GM23338 (cell line): ENCODE measurements around the gene UNC5B. TPM values are rescaled to one million over a fixed set of nuclear protein-coding genes. Genes with fewer than 3 reads are reported as not detected.

Experiments used
- ATAC-seq: fragments of 200-7000 bp; cut with Tn5 transposase; 3 replicates; pipeline ENCODE4 v1.9.1; 2020
- DNase-seq: peaks from one replicate; pipeline ENCODE4 v3.0.0-alpha.2; 2015; ENCODE audit warnings: low spot score
- H2AFZ ChIP-seq: fragments of 200-600 bp; sonication (generic); 2 replicates; pipeline ENCODE4 v1.8.0; 2016; ENCODE audit warnings: antibody characterized with exemption, mild to moderate bottlenecking, moderate library complexity
- H3F3A ChIP-seq: fragments of 200-600 bp; sonication (generic); replicated peaks from 2 replicates; pipeline ENCODE4 v1.8.0; 2017; ENCODE audit warnings: antibody characterized with exemption, mixed run types, low read depth
- H3K27ac ChIP-seq: fragments of 200-600 bp; sonication (generic); 2 replicates; pipeline ENCODE4 v1.6.1; 2016; ENCODE audit warnings: low read depth
- H3K27me3 ChIP-seq: fragments of 200-600 bp; sonication (generic); 2 replicates; pipeline ENCODE4 v1.8.0; 2016; ENCODE audit warnings: mild to moderate bottlenecking, mixed run types, moderate library complexity; ENCODE audit not compliant: insufficient read depth
- H3K36me3 ChIP-seq: fragments of 200-600 bp; sonication (generic); 2 replicates; pipeline ENCODE4 v1.8.0; 2016; ENCODE audit warnings: mild to moderate bottlenecking; ENCODE audit not compliant: insufficient read depth
- H3K4me1 ChIP-seq: fragments of 200-600 bp; sonication (generic); 2 replicates; pipeline ENCODE4 v1.8.0; 2016; ENCODE audit warnings: mild to moderate bottlenecking, moderate library complexity; ENCODE audit not compliant: insufficient read depth
- H3K4me2 ChIP-seq: fragments of 200-600 bp; sonication (generic); 2 replicates; pipeline ENCODE4 v1.7.1; 2017; ENCODE audit warnings: mixed run types
- H3K4me3 ChIP-seq: fragments of 200-600 bp; sonication (generic); 2 replicates; pipeline ENCODE4 v1.6.1; 2016; ENCODE audit warnings: mixed run types
- H3K79me2 ChIP-seq: fragments of 200-600 bp; sonication (generic); replicated peaks from 2 replicates; pipeline ENCODE4 v1.8.0; 2017; ENCODE audit warnings: mild to moderate bottlenecking; ENCODE audit not compliant: insufficient read depth
- H3K9me2 ChIP-seq: fragments of 200-600 bp; sonication (generic); 2 replicates; pipeline ENCODE4 v1.8.0; 2017; ENCODE audit not compliant: insufficient read depth
- H4K20me1 ChIP-seq: fragments of 200-600 bp; sonication (generic); replicated peaks from 2 replicates; pipeline ENCODE4 v1.8.0; 2017; ENCODE audit warnings: mild to moderate bottlenecking; ENCODE audit not compliant: insufficient read depth
- H3K27ac Mint-ChIP-seq: 2 replicates; pipeline ENCODE4 v1.8.0; 2020; ENCODE audit warnings: inconsistent platforms, mild to moderate bottlenecking, moderate library complexity, mixed read lengths
- H3K27me3 Mint-ChIP-seq: 3 replicates; pipeline ENCODE4 v1.8.0; 2022; ENCODE audit warnings: low read depth, mild to moderate bottlenecking, moderate library complexity, mixed read lengths, inconsistent platforms; ENCODE audit not compliant: insufficient read depth, poor library complexity
- H3K36me3 Mint-ChIP-seq: 3 replicates; pipeline ENCODE4 v1.8.0; 2021; ENCODE audit warnings: low read depth, mild to moderate bottlenecking, inconsistent platforms, moderate library complexity, mixed read lengths
- H3K4me1 Mint-ChIP-seq: 3 replicates; pipeline ENCODE4 v1.8.0; 2020; ENCODE audit warnings: mild to moderate bottlenecking, inconsistent platforms, mixed read lengths
- H3K4me3 Mint-ChIP-seq: 3 replicates; pipeline ENCODE4 v1.8.0; 2021; ENCODE audit warnings: moderate library complexity, mild to moderate bottlenecking, inconsistent platforms, mixed read lengths
- H3K9me3 Mint-ChIP-seq: 3 replicates; pipeline ENCODE4 v1.8.0; 2020; ENCODE audit warnings: moderate library complexity, mild to moderate bottlenecking, inconsistent platforms, mixed read lengths
- CREB1 ChIP-seq: fragments of 250-450 bp; sonication (Bioruptor Pico); IDR thresholded peaks from 2 replicates; pipeline ENCODE4 v1.5.0; 2020; ENCODE audit warnings: low read depth, mild to moderate bottlenecking, moderate library complexity
- CTCF ChIP-seq, 2 experiments: fragments of 200-600 bp in 1 of 2; sonication (generic) in 1 of 2; conservative IDR thresholded peaks; 2 replicates each; pipeline versions ENCODE4 v1.5.1 to v1.6.1; 2016 to 2017; ENCODE audit warnings: antibody characterized with exemption in 2 of 2, low read depth in 2 of 2, mild to moderate bottlenecking in 2 of 2, moderate library complexity in 1 of 2
- ETS1 ChIP-seq: IDR thresholded peaks from 2 replicates; pipeline ENCODE4 v1.6.1; 2016; ENCODE audit warnings: antibody characterized with exemption
- EZH2 ChIP-seq: fragments of 200-600 bp; sonication (generic); IDR thresholded peaks from one replicate; pipeline ENCODE4 v1.8.0; 2017; ENCODE audit warnings: antibody characterized with exemption, mild to moderate bottlenecking, low read depth; ENCODE audit not compliant: unreplicated experiment
- EZH2phosphoT487 ChIP-seq: fragments of 200-600 bp; sonication (generic); IDR thresholded peaks from one replicate; pipeline ENCODE4 v1.8.1; 2018; ENCODE audit warnings: antibody characterized with exemption; ENCODE audit not compliant: unreplicated experiment
- JUNB ChIP-seq: IDR thresholded peaks from one replicate; pipeline ENCODE4 v1.6.1; 2016; ENCODE audit warnings: antibody characterized with exemption; ENCODE audit not compliant: unreplicated experiment
- NANOG ChIP-seq: IDR thresholded peaks from 2 replicates; pipeline ENCODE4 v1.6.1; 2016; ENCODE audit warnings: antibody characterized with exemption, borderline replicate concordance
- REST ChIP-seq: IDR thresholded peaks from one replicate; pipeline ENCODE4 v1.6.1; 2018; ENCODE audit warnings: antibody characterized with exemption; ENCODE audit not compliant: unreplicated experiment
- ZNF114 ChIP-seq: fragments of 250-450 bp; sonication (Bioruptor Pico); IDR thresholded peaks from 2 replicates; pipeline ENCODE4 v1.5.0; 2020; ENCODE audit warnings: mild to moderate bottlenecking, moderate library complexity
- ZNF331 ChIP-seq: fragments of 250-450 bp; sonication (Bioruptor Pico); IDR thresholded peaks from 2 replicates; pipeline ENCODE4 v1.5.0; 2020; ENCODE audit warnings: low read depth, mild to moderate bottlenecking, moderate library complexity
- polyA plus RNA-seq: library from polyadenylated mRNA; unstranded; fragments of >200 nt; fragmentation: Nextera tagmentation; extraction: Ambion mirVana; gene quantifications from 2 replicates; pipeline ENCODE4 v1.2.1, GENCODE V29; 2016
- total RNA-seq: library from RNA; depleted of rRNA; stranded (reverse); fragments of >200 nt; shearing (Covaris generic); gene quantifications from 2 replicates; pipeline ENCODE4 v1.2.3, GENCODE V29; 2014

Gene UNC5B
- total and polyA plus RNA-seq, 2 experiments from 2014 or later: 8.0 to 31.2 TPM

GRCh38 chr10:71301371-71301916, 89.1 kb downstream of the UNC5B start:
- H3K9me3 Mint-ChIP-seq: no peaks in the 10 kb centered on the region
- H3K27ac ChIP-seq: no peak overlapping the region

DNA sequence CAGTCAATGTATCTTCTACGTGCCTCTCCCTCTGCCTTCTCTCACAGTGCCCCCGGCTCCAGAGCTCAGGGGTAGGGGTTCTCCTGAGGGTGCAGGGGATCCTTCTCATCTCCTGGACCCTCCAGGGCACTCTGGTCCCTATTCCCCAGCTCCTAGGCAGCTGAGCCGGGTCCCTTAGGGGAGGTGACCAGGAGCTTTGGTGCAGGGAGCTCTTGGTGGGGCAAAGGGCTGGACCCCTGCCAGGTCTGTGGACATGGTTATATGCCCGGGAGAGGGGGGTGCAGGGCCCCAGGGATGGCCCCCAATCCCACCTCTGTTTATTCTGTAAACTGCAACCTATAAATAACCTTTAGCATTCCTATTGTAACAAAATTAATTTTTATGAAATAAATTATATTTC, 90.1 kb downstream of the UNC5B start:
- no peak overlapping the region for H3K4me3 Mint-ChIP-seq
- no peaks in the 10 kb centered on the region for H3K9me3 Mint-ChIP-seq
- H3K27me3 ChIP-seq: no peaks in the 10 kb centered on the region
- H3K27ac Mint-ChIP-seq: no peak overlapping the region
- peaks cover 4% of the 10 kb centered on the region; the same call in 1 of the 2 replicates for H4K20me1 ChIP-seq
- no peaks in the 10 kb centered on the region for H3K9me2 ChIP-seq
- H3K27me3 Mint-ChIP-seq: peaks cover 5% of the 10 kb centered on the region
- TF ChIP-seq EZH2 (no peak), CREB1 (CRISPR knock-in tag) (no peak), JUNB (no peak), CTCF (conservative IDR thresholded peaks at IDR 0.05; ENCODE audit: low read depth in 2 of 2) (no peak), ZNF114 (CRISPR knock-in tag) (no peak), REST (no peak), ETS1 (no peak), EZH2phosphoT487 (no peak), ZNF331 (CRISPR knock-in tag) (no peak), NANOG (no peak)
- no peaks in the 10 kb centered on the region for H3F3A ChIP-seq
- H3K4me2 ChIP-seq: no peak overlapping the region
- no peak overlapping the region for H3K27ac ChIP-seq
- H3K79me2 ChIP-seq: no peaks in the 10 kb centered on the region
- H3K4me3 ChIP-seq: no peak overlapping the region
- no peak for ATAC-seq
- peaks cover 20% of the 10 kb centered on the region for H3K36me3 Mint-ChIP-seq
- no peak overlapping the region for H2AFZ ChIP-seq
- no peaks in the 10 kb centered on the region for H3K4me1 ChIP-seq
- no peak for DNase-seq
- H3K36me3 ChIP-seq: no peaks in the 10 kb centered on the region
- no peaks in the 10 kb centered on the region for H3K4me1 Mint-ChIP-seq

More at GRCh38 chr10:71301371-71301916, 89.1 kb downstream of the UNC5B start:
- Histone ChIP-seq H3K4me1 (no peaks in the 10 kb centered on the region), H3K4me2 (no peak overlapping the region), H3K9me2 (no peaks in the 10 kb centered on the region), H3K27me3 (no peaks in the 10 kb centered on the region), H3K4me3 (no peak overlapping the region), H2AFZ (no peak overlapping the region), H3F3A (no peaks in the 10 kb centered on the region), H3K79me2 (no peaks in the 10 kb centered on the region), H4K20me1 (0 out of 2 replicates have a peak, but pooled peaks cover 4% of the 10 kb centered on the region), H3K36me3 (no peaks in the 10 kb centered on the region)
- no peak for TF ChIP-seq JUNB
- Mint-ChIP-seq H3K4me1 (no peaks in the 10 kb centered on the region), H3K36me3 (peaks cover 23% of the 10 kb centered on the region), H3K27ac (no peak overlapping the region), H3K4me3 (no peak overlapping the region), H3K27me3 (peaks cover 5% of the 10 kb centered on the region)
- ATAC-seq: no peak
- DNase-seq: no peak
